HG02588 (cell line): ENCODE results near the gene MACROD2.

Source experiments
- ATAC-seq: cut with Tn5 transposase; IDR thresholded peaks from one replicate; pipeline ENCODE4 v1.9.1; 2021; ENCODE audit warnings: mild to moderate bottlenecking, moderate library complexity; ENCODE audit not compliant: unreplicated experiment

Gene MACROD2

DNA sequence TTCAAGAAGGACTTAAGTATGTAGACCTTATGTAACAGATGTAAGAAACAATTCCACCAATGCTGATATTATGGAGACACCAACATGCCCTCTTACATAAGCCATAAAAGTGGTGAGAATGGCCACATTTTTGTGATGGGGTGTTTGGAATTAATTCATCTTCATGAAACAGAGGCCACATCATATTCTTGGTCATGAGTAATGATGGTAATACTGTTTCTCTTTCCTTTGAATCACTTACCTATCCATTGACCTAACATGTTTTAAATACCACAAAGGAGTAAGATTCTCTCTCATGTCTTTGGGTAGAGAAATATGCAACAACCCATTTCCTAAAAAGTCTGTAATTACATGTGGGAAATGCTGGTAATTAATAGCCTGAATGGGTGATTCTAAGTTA lies 887.5 kb downstream of the MACROD2 start:
- no peak for ATAC-seq

DNA sequence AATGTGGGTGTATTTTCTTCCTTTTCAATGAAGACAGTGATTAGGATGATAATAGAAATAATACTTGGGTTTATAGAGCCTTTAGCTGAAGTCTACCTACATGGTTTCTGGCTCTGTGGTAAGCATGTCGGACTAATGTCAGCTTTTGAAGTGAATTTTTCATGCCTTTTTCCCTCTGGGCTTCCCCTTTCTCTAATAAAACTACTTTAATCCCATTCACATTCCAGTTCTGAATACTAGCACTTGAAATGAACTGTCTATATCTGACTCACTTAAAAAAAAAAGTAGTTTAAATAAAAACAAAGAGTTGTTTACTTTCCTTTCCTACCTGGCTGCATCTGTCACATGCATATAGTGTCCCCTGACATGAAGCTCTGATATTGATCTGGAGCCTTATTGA lies 888.0 kb downstream of the MACROD2 start:
- ATAC-seq, result no peak

DNA sequence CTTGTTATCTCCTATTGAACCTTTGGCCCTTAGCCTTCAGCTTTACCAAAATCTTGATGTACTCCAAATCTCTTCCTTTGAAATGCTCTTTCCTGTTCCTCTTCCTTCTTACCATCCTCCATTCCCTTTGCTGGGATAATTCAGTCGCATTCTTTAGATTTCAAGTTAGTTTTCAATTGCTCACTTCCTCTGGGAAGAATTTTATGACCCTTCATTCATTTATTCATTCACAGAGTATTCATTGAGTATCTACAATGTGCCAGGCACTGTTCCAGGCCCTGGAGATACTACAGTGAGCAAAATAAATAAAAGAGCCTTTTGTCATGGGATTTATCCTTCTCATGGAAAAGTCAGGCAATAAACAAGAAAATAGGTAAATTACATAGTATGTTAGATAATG lies 890.3 kb downstream of the MACROD2 start:
- ATAC-seq, result no peak

DNA sequence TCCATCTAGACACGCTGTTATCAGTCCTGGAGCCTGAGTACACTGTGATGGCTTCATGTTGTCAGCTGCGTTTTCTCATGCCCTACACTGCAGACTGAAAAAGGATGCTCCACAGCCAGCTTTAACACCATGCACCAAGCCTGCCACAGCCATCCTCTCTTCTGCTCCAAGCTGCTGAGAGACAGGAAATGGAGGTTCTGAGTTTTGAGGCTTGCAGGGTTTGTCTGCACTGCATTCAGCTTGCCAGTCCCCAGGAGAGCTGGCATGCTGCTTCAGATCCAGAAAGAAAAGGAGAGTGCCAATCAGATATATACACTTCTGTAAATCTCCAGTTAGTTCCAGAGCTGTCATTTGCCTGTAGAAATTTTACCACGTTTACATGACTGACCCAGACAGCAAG lies 892.8 kb downstream of the MACROD2 start:
- ATAC-seq, result no peak

DNA sequence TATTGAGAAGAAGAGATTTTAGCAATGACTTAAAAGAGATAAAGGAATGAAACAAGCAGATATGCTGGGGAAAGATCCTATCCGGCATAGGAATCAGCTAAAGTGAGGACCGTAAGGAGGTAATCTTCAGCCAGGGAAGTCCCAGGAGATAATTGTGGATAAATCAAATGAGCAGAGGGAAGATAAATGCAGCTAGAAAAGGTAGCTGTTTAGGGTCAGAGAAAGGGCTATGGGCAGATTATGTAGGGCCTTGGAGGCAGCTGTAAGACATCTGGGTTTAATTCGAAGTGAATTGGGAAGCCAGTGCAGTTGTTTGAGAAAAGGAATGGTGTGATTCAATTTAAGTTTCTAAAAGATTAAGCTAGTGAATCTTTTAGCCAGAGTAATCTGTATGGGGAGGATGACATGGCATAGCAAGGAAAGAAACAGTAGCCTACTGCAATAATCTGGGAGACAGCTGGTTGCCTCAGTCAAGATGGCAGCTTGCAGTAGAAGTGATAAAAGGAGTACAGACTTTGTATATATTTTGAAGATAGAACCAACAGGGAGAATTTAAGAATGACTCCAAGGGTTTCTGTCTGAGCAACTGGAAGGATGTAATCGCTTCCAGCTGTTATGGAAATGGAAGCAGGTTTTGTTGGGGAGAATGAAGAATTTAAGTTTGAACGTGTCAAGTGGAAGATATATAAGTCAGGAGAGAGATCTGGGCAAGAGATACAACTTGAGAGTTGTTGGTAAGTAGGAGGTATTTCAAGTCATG lies 894.4 kb downstream of the MACROD2 start:
- ATAC-seq, result no peak

DNA sequence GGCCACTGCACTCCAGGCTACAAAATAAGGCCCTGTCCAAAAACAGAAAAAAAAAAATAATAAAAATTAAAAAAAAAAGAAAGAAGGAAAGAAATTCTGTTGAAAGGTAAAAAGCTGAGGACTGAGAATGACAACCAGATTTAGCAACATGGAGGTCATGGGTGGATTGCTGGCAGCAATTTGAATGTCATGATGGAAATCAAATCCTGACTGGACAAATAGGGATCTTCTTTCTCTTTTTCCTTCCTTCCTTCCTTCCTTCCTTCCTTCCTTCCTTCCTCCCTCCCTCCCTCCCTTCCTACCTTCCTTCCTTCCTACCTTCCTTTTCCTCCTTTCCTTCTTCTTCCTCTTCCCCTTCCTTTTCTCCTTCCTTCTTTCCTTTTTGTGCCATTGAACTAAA lies 895.4 kb downstream of the MACROD2 start:
- ATAC-seq, result no peak

DNA sequence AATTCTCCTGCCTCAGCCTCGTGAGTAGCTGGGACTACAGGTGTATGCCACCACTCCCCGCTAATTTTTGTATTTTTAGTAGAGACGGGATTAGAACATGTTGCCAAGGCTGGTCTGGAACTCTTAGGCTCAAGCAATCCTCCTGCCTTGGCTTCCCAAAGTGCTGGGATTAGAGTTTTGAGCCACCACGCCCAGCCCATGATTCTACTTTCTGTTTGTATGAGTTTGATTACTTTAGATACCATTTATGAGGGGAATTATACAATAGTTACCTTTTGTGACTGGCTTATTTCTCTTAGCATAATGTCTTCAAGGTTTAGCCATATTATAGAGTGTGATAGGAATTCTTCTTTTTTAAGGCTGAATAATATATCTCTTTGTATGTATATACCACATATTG lies 897.5 kb downstream of the MACROD2 start:
- ATAC-seq, result no peak

DNA sequence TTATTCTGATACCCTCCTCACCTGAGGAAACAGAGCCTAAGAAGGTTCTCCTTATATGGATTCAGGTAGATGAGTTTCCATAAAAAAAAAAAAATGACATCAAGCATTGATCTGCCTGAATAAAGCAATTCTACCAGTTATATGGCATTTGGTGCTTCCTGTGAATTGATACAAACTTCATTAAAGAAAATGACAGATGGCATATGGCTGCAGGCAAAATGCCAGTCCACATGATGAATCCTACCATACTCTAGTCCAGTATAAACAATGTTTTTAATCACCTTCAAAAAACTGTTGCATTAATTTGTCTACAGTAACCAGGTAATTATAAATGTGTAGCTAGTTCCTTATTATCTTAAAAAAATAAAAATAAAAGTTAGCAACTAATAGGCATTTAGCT lies 901.3 kb downstream of the MACROD2 start:
- no peak for ATAC-seq

DNA sequence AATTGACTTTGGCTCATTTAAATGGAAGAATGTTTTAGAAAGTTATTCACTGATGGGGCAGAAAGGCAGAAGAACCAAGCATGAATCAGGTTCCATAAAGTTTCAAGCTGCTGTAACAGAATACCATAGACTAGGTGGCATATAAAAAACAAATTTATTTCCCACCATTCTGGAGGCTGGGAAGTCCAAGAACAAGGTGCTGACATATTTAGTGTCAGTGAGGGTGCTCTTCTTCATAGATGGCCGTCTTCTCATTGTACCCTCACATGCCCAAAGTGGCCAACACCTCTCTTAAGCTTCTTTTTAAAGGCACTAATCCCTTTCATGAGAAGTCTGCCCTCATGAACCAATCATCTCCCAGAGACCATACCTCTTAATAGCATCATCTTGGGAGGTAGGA lies 902.3 kb downstream of the MACROD2 start:
- no peak for ATAC-seq

DNA sequence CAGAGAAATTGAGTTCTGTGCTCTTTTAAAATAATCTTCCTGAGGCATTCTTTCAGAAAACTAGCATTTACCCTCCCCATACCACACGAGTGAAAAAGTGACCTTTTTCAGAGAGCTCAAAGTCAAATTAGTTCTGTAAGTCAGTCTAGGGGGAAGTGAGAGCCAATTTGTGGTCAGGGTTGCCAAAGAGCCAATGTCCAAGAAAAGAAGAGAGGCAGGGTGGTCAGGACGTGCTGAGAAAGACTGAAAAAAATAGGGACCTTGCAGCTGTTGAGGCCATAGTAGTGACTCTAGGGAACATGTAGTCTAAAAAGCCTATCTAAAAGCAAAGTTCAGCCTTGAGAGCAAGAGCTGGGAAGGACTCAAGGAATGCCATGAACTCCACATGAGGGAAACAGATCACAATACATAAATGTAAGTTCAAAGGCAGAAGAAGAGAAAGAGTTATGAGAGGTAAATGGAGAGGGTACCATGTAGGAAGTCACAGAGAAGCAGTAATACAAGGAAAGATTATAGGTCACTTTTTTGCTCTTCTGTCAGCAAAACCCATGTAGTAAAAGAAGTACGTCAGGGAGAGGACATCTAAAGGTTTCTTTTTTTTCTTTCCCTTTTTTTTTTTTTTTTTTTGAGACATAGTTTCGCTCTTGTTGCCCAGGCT lies 907.2 kb downstream of the MACROD2 start:
- ATAC-seq, result peak; percentile 97

DNA sequence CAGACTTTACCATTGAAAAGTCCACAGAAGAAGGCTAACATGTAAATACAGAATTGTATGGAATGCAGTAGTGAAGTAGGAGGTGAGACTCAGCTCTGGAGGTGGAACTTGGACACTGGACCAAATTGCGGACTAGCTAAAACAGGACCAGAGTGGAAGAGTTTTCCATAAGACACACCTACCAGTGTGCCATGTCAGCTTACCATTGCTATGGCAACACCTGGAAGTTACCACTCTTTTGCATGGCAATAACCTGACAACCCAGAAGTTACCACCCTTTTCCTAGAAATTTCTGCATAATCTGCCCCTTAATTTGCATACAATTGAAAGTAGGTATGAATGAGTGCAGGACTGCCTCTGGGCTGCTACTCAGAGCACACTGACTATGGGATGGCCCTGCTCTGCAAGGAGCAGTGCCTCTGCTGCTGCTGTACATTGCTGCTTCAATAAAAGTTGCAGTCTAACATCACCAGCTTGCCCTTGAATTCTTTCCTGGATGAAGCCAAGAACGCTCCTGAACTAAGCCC lies 911.7 kb downstream of the MACROD2 start:
- no peak for ATAC-seq

DNA sequence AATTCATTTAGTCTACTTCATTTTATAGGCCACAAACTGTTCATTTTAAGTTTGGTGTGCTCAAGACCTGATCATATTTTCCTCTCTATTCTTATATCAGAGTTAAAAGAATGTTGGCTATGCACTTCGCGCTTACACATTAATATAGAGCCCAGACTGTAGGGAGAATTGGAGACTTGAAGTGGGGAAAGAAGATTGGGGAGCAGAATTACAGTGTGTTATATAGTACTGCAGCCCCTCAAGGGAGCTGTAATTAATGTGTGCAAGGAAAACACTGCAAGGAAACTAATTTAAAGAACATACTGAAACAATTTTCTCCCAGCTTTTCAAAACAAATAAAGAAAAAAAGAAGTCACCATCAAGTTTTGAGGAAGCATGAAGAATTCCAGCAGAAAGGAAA lies 914.8 kb downstream of the MACROD2 start:
- no peak for ATAC-seq

DNA sequence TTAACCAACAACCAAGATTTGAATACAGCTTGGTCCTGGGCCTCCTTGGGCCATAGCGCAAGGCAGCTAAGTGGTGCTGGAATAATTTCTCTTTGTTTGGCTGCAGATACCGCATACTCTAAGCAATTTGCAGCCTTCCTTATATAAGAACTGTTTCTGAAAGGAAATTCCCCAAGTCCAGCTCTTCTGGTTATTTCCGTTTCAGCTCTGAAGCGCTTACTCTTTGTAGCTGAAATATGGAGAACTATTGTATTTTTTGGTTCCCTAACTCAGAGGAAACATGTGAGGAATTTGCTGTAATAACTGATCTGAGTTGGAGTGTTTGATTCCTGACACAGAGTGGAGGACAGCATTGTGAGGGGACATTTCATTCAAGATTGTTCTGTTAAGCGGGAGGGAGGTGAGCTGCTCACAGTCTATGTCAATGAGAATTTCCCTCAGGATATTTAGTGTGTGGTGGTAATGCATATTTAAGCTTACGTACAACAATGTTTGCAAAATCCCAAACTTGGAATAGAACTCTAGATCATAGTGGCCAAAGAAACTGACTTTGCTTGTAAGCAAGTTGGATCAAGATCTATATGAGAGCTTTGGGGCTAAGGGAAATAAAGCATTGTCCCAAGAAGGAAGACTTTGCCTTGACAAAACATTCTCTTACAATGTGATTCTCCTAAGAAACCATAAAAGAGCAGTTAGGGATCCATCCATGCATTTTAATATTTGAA lies 918.7 kb downstream of the MACROD2 start:
- no peak for ATAC-seq

DNA sequence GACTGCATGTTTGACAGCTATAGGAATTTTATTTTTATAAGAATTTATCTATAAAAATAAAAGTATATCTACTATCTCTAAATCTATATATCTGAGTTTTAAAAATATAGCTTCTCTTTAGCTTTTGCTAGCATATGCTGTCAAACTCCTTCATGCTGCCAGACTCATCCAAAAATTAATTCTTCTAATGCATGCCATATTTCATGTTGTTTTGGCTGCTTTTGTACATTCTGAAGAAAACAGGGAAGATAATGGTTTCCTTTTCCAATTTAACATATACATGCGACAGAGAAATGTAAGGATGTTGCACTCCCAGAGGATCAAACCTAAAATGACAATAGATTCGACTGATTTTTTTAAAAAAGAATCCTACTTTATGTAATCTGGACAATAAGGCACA lies 919.3 kb downstream of the MACROD2 start:
- ATAC-seq, result no peak

DNA sequence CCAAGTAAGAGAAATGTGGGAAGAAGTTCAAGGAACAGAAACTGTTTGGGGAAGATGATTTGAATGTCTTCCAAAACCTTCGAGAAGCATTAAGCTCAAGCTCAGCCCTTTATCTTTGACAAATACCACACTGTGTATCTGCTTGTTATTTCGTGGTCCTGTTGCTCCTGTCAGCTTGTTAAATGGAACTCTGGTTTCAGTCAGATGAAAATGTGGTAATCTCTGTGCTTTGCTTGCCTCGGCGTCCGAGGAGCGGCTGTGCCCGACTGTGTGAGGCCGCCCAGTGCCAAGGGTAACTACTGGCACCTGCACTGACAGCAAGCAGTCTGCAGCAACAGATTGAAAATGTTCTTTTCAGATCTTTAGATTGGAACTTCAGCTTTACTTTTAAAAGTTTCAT lies 920.0 kb downstream of the MACROD2 start:
- ATAC-seq, result no peak

DNA sequence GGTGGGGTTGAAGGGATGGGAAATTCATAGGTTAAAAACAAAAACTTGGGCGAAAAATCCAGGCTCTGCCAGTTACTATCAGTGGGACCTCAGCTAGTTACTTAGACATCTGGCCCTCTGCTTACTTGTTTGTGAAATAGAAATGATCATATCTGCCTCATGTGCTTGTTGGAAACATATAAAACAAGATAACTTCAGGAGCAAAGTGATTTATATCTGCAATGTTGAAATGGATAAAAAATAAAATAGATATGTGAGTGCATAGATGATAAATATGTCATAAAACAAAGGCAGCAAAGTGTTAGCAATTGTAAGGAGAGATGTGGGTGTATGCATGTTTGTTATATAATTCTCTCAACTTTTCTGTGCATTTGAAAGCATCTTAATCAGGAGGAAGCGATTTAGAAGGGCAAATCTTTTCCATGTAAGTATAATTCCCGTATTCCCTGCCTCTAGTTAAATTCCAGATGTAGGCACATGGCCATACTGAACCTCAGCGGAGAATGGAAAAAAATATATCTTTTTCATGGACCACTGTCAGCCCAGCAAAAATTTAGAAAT lies 921.1 kb downstream of the MACROD2 start:
- no peak for ATAC-seq

DNA sequence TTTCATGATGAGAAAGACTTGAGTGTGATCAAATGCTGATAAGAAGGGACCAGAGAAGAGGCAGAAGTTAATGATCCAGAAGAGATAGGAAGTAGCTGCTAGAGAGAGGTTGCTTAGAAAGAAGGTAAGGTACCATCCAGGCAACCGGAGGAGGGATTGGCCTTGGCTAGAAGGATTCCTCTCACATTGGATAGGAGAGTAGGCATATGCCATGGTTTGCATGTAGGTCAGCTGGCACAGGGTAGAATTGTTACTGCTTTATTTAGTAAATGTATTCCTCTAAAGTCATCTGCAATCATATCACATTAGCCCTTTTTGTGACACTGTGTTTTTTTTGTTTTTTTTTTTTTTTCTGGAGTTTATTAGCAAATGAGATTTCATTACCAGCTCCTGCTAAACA lies 923.0 kb downstream of the MACROD2 start:
- no peak for ATAC-seq

DNA sequence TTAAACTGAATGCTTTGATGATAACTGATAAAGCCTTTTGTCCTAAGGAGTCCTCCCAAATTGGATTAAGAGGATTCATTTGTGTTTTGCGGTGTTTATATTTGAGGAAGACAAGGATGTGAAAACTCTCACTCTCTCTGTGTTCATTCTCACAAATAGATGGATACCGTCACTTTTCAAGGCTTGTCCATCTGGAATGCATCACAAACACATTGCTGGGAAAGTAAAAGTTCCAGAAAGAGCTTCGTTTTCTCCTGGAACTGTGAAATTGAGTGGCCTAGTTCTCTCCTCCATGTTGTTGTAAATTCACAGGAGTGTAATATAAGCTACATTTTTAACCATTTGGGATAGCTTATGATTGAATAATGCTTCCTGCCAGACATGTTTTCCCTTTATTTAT lies 923.7 kb downstream of the MACROD2 start:
- no peak for ATAC-seq

DNA sequence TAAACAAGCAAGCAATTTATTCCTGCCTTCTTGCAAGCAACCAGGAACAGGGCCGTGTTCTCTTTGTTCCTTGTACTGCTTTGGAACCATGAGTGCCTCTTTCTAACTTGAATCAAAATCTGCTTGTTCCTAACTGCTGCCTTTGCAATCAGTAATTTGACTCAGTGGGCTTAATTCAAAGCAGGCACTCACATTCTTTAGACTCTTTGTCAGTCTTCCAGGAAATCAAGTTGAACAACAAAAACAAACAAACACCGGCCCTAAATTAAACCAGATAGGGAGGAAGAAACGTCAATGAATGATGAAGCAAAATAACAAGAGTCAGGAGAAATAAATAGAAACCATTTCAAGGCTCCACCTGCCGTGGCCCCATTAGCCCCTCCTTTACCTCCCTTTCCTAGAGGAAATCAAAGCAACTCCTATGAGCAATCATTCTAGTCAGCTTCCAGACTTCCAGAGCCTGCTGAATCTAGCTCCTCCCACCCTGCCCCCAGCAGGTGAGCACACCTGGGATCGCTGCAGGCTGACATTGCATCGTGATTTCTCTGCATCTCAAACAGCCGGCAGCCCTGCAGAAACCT lies 924.3 kb downstream of the MACROD2 start:
- no peak for ATAC-seq

DNA sequence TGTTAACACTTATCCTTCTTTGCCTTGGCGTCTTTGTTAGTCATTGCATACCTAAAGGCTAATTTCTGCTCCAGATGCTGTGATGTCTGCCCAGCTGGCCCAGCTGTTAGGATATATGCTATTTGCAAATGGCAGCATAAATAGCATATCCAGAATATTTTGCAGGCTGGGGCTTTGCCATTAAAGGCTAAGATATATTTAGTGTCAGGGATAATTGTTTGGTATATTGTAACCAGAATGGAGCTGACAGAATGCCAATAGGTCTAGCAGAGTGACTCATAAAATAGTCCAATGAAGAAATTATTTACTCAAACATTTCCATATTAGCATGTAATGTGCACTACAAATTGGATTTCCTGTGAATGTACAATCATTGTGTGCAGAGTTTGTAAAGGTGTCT lies 926.2 kb downstream of the MACROD2 start:
- no peak for ATAC-seq
